ENCODE data around the gene RFXANK.

Gene RFXANK

GRCh38 chr19:19149435-19149834 lies 42.6 kb upstream of the RFXANK start:
- TF ChIP-seq CTCF (IDR thresholded peaks at IDR 0.05; ENCODE audit: low read depth, low read length, missing control alignments), result no peak
- H3K4me3 ChIP-seq (replicated peaks; ENCODE audit: low read depth, low read length), result no peak overlapping the region
- no peak for DNase-seq (ENCODE audit: extremely low read depth, low read depth)

GRCh38 chr19:19151418-19151817 lies 40.6 kb upstream of the RFXANK start:
- no peak overlapping the region for H3K4me3 ChIP-seq (replicated peaks; ENCODE audit: low read depth, low read length)
- DNase-seq (ENCODE audit: extremely low read depth, low read depth), result no peak
- no peak for TF ChIP-seq CTCF (IDR thresholded peaks at IDR 0.05; ENCODE audit: low read depth, low read length, missing control alignments)

GRCh38 chr19:19152668-19153384 lies 39.2 kb upstream of the RFXANK start:
- no peak for DNase-seq (ENCODE audit: extremely low read depth, low read depth)
- no peak overlapping the region for H3K4me3 ChIP-seq (replicated peaks; ENCODE audit: low read depth, low read length)
- TF ChIP-seq CTCF (IDR thresholded peaks at IDR 0.05; ENCODE audit: low read depth, low read length, missing control alignments), result no peak

GRCh38 chr19:19154768-19155494 lies 37.1 kb upstream of the RFXANK start:
- no peak overlapping the region for H3K4me3 ChIP-seq (replicated peaks; ENCODE audit: low read depth, low read length)
- DNase-seq (ENCODE audit: extremely low read depth, low read depth), result no peak
- no peak for TF ChIP-seq CTCF (IDR thresholded peaks at IDR 0.05; ENCODE audit: low read depth, low read length, missing control alignments)

GRCh38 chr19:19155495-19156219 lies 36.4 kb upstream of the RFXANK start:
- DNase-seq (ENCODE audit: extremely low read depth, low read depth), result no peak
- no peak for TF ChIP-seq CTCF (IDR thresholded peaks at IDR 0.05; ENCODE audit: low read depth, low read length, missing control alignments)
- H3K4me3 ChIP-seq (replicated peaks; ENCODE audit: low read depth, low read length), result no peak overlapping the region

GRCh38 chr19:19157808-19158207 lies 34.2 kb upstream of the RFXANK start:
- DNase-seq (ENCODE audit: extremely low read depth, low read depth), result no peak
- no peak overlapping the region for H3K4me3 ChIP-seq (replicated peaks; ENCODE audit: low read depth, low read length)
- no peak for TF ChIP-seq CTCF (IDR thresholded peaks at IDR 0.05; ENCODE audit: low read depth, low read length, missing control alignments)
